GM12878 (cell line): ENCODE data around the gene RIOK1.

Experiments used
- CTCF ChIP-seq, 3 experiments: IDR thresholded peaks in 2 of 3; conservative IDR thresholded peaks in 1 of 3; 2 replicates each; pipeline ENCODE4 v1.5.1; 2011; ENCODE audit warnings: low read depth in 3 of 3, low read length in 3 of 3, mild to moderate bottlenecking in 3 of 3, control low read depth in 2 of 3, moderate library complexity in 2 of 3, inconsistent platforms in 1 of 3, mixed read lengths in 1 of 3; ENCODE audit not compliant: control insufficient read depth in 2 of 3, insufficient read depth in 1 of 3; ENCODE audit errors: extremely low read depth in 1 of 3
- SMAD1 ChIP-seq: fragments of 450-650 bp; IDR thresholded peaks from 2 replicates; pipeline ENCODE4 v1.6.1; 2018; ENCODE audit warnings: mild to moderate bottlenecking, low read depth; ENCODE audit not compliant: partially characterized antibody
- ZNF274 ChIP-seq: IDR thresholded peaks from one replicate; pipeline ENCODE4 v1.8.0; 2011; ENCODE audit not compliant: insufficient read length, insufficient read depth

- no peak for TF ChIP-seq SMAD1
- no peak for TF ChIP-seq CTCF (IDR thresholded peaks at IDR 0.05 in 2 of 3, conservative IDR thresholded peaks at IDR 0.05 in 1 of 3; ENCODE audit: control insufficient read depth in 2 of 3, extremely low read depth in 1 of 3, insufficient read depth in 1 of 3, low read depth in 3 of 3, low read length in 3 of 3)
- no peak for TF ChIP-seq ZNF274
Measured at GRCh38 chr6:7431313-7431673, 41.7 kb downstream of the RIOK1 start.
